Progenitor cell of endocrine pancreas (in vitro differentiated cells): ENCODE measurements around the gene NAV2. TPM values are rescaled to one million over a fixed set of nuclear protein-coding genes. Genes with fewer than 3 reads are reported as not detected.

Experiments used
- DNase-seq: peaks from one replicate; pipeline ENCODE4 v3.0.0; 2021; ENCODE audit warnings: low spot score; ENCODE audit not compliant: unreplicated experiment
- H3K27ac Mint-ChIP-seq: 2 replicates; pipeline ENCODE4 v1.8.0; 2021; ENCODE audit warnings: mild to moderate bottlenecking, moderate library complexity, mixed read lengths
- H3K27me3 Mint-ChIP-seq: 2 replicates; pipeline ENCODE4 v1.8.0; 2021; ENCODE audit warnings: mixed read lengths
- H3K36me3 Mint-ChIP-seq: 2 replicates; pipeline ENCODE4 v1.8.0; 2022; ENCODE audit warnings: mixed read lengths; ENCODE audit not compliant: insufficient read depth
- H3K4me1 Mint-ChIP-seq: 2 replicates; pipeline ENCODE4 v1.8.0; 2021; ENCODE audit warnings: low read depth, mixed read lengths
- H3K4me3 Mint-ChIP-seq: 2 replicates; pipeline ENCODE4 v1.8.0; 2021; ENCODE audit warnings: low read depth, mild to moderate bottlenecking, moderate library complexity, mixed read lengths
- H3K9me3 Mint-ChIP-seq: 2 replicates; pipeline ENCODE4 v1.8.0; 2021; ENCODE audit warnings: low read depth, mixed read lengths
- total RNA-seq: library from RNA; stranded (reverse); gene quantifications from 2 replicates; pipeline ENCODE4 v1.2.1, GENCODE V29; 2021
- TF ChIP-seq, protein P1 (sequence below): fragments of 200-600 bp; sonication (generic); IDR thresholded peaks from one replicate; pipeline ENCODE4 v1.5.0; 2021; ENCODE audit warnings: antibody characterized with exemption, mild to moderate bottlenecking; ENCODE audit not compliant: unreplicated experiment

The NAV2 gene
- total RNA-seq, 1 donor from 2014 or later, result 88.3 TPM

DNA sequence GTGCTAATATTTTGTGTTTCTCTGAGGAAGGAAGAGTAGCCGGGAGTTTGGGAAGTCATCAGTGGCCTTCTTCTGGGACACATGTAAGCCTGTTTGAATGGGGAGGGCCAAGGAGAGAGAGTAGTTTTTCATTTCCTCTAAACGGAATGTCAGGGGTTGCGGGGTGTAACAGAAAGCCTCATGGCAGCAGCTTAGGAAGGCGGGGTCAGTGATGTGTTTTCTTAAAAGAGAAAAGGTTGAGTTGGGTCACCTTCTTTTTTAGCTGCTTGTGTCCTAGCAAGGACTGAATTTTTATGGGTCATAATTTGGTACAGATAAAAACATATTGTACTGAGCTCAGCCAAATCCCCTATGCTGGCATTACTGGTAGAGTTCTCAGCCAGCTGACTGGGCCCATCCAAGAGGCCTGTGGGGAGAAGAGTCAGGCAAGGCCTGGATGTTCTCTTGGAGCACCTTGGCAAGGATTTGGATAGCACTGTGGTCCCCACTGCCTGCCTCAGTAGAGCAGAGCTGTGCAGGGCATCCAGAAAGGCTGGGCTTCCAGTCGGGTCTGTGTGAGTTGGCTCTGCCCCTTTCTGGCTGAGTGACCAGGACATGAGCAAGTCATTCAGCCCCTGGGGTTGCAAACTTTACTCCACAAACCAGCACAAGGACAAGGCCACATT, 29.4 kb upstream of the NAV2 start:
- H3K27me3 Mint-ChIP-seq, result peaks cover 34% of the 10 kb centered on the region
- no peaks in the 10 kb centered on the region for H3K4me1 Mint-ChIP-seq
- no peak for DNase-seq
- no peaks in the 10 kb centered on the region for H3K36me3 Mint-ChIP-seq
- no peak overlapping the region for H3K4me3 Mint-ChIP-seq
- TF ChIP-seq, protein P1, sequence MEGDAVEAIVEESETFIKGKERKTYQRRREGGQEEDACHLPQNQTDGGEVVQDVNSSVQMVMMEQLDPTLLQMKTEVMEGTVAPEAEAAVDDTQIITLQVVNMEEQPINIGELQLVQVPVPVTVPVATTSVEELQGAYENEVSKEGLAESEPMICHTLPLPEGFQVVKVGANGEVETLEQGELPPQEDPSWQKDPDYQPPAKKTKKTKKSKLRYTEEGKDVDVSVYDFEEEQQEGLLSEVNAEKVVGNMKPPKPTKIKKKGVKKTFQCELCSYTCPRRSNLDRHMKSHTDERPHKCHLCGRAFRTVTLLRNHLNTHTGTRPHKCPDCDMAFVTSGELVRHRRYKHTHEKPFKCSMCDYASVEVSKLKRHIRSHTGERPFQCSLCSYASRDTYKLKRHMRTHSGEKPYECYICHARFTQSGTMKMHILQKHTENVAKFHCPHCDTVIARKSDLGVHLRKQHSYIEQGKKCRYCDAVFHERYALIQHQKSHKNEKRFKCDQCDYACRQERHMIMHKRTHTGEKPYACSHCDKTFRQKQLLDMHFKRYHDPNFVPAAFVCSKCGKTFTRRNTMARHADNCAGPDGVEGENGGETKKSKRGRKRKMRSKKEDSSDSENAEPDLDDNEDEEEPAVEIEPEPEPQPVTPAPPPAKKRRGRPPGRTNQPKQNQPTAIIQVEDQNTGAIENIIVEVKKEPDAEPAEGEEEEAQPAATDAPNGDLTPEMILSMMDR, result no peak
- no peaks in the 10 kb centered on the region for H3K9me3 Mint-ChIP-seq
- no peak overlapping the region for H3K27ac Mint-ChIP-seq

DNA sequence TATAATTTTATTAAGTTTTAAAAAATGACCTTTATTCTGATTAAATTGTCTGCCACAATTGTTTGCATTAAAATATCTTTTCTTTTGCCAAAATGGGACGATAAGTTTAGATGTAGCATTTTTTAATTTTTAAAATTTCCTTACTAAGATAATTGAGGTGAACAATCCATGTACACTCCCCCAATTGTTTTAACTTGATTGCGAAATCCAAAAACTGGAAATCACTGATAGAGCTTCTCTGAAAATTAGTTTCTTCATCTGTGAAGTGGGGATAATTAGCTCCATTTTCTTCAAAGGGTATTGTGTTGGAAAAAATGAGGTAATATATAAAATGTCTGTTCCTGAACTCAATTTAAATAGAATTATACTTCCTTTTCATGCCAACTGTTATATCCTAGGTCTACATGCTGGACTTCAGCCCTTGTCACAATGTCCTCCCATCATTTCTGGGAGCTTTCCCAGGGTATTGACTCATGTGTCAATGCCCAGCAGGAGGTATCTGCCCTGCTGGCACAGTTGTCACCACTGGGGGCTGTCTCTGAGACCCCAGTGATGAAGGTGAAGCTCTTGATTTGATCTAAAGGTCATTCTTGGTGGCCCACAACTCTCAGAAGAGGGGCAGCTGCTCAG, 28.7 kb upstream of the NAV2 start:
- H3K27ac Mint-ChIP-seq, result no peak overlapping the region
- H3K4me1 Mint-ChIP-seq, result no peaks in the 10 kb centered on the region
- peaks cover 39% of the 10 kb centered on the region for H3K27me3 Mint-ChIP-seq
- no peaks in the 10 kb centered on the region for H3K9me3 Mint-ChIP-seq
- no peaks in the 10 kb centered on the region for H3K36me3 Mint-ChIP-seq
- no peak overlapping the region for H3K4me3 Mint-ChIP-seq
- TF ChIP-seq, protein P1, result no peak
- no peak for DNase-seq

DNA sequence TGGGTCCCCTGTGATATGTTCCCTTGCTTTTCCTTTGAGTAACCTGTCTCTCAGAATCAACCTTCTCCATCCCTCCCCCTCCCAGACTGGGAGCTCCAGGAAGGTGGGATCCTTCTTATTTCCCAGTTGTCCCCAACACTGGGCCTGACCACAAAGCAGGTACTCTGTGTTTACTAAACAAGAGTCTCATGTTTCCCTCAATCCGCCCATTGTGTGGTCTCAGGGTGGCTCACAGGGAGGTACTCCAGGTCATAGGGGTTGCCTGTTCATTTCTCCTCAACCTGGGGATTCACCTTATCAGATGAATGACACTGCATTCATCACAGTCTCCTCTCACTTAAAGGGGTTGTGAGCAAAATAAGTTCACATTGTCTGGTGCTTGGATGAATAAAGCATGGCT, 26.4 kb upstream of the NAV2 start:
- TF ChIP-seq, protein P1, result no peak
- no peaks in the 10 kb centered on the region for H3K9me3 Mint-ChIP-seq
- H3K27me3 Mint-ChIP-seq, result peaks cover 28% of the 10 kb centered on the region
- H3K4me3 Mint-ChIP-seq, result no peak overlapping the region
- H3K27ac Mint-ChIP-seq, result no peak overlapping the region
- no peaks in the 10 kb centered on the region for H3K4me1 Mint-ChIP-seq
- DNase-seq, result no peak
- H3K36me3 Mint-ChIP-seq, result no peaks in the 10 kb centered on the region

DNA sequence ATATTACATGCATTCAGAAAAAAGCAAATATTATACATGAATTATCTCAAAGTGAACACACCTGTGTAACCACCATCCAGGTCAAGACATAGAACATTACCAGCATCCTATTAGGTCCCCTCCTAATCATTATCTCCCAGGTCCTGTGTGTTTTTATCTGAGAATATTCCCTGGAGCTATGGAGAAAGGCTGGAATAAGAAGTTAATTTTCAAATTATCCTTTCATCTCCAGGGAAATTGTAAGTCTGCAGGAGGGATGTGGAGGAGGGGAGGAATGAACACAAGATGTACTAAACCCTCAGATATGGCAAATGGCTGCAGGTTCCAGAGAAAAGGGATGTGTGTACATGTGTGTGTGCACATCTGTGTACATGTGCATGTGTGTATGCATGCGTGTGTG, 25.2 kb upstream of the NAV2 start:
- Mint-ChIP-seq H3K4me3 (no peak overlapping the region), H3K4me1 (no peaks in the 10 kb centered on the region), H3K9me3 (no peaks in the 10 kb centered on the region), H3K27ac (no peak overlapping the region), H3K36me3 (no peaks in the 10 kb centered on the region), H3K27me3 (peaks cover 19% of the 10 kb centered on the region)
- TF ChIP-seq, protein P1, result no peak
- DNase-seq, result no peak

DNA sequence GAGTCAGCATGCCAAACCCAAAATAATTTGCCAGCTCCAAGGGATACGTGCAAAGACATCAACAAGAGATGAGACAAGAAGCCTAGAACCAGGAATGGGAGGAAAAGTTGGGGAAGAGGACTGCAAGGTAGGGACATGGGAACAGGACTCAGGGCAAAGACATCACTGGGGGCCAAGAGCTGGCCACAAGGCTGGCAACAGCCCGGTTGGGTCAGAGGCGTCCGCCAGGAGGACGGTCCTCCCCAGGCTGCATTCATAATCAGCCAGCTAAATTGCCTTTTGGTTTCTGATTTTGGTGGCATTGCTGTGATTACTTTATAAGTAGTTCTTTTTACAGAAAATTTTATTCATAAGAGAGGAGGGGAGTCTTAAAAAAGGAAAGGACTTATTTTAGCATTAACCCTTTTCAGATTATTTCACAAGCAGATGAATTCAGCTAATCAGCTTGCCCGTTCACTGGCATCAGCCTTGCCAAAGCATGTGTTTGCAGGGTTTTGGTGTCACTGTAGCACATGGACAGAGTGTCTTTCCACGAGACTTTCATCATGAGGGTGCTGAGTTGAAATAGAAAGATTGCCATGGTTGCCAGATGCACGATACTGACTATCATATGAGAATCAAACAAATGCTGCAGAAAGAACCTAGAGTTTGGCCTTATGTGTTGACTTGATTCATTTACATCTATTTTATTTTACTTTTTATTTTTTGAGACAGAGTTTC, 23.2 kb upstream of the NAV2 start:
- H3K4me1 Mint-ChIP-seq, result no peaks in the 10 kb centered on the region
- peaks cover 19% of the 10 kb centered on the region for H3K27me3 Mint-ChIP-seq
- TF ChIP-seq, protein P1, result no peak
- H3K9me3 Mint-ChIP-seq, result no peaks in the 10 kb centered on the region
- H3K36me3 Mint-ChIP-seq, result no peaks in the 10 kb centered on the region
- H3K4me3 Mint-ChIP-seq, result no peak overlapping the region
- no peak overlapping the region for H3K27ac Mint-ChIP-seq
- DNase-seq, result no peak
